HG02840 (cell line): Measurements from ENCODE around the gene AAK1.
"Not testable (repeated sequence)": the region's sequence is repeated elsewhere in the genome, so short reads cannot be mapped to it uniquely, and the experiment has no call there.

ENCODE experiments used
- ATAC-seq: cut with Tn5 transposase; IDR thresholded peaks from one replicate; pipeline ENCODE4 v1.9.1; 2021; ENCODE audit warnings: mild to moderate bottlenecking, moderate library complexity, moderate number of reproducible peaks; ENCODE audit not compliant: unreplicated experiment, low FRiP score

The AAK1 gene

GRCh38 chr2:69577467-69578197 lies 65.9 kb downstream of the AAK1 start:
- ATAC-seq = no peak

DNA sequence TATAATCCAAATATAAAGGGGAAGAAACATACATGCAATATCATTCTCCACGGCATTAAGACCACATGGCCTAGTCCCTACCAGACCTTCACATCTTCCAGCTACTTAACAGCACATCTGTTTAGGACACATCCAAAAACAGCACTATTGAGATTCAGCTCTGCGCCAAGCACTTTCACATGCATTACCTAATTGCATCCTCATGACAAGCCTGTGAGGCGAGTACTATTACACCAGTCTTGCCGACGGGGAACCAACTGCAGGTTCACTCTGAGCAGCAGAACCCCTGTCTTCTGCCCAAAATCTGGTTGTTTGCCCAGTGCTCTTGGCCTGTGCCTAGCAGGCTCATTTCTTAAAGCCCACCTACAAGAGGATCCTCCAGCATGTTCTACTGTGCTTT lies 66.7 kb downstream of the AAK1 start:
- ATAC-seq = no peak

- ATAC-seq = no peak
Measured at GRCh38 chr2:69575926-69576325, 67.6 kb downstream of the AAK1 start.

DNA sequence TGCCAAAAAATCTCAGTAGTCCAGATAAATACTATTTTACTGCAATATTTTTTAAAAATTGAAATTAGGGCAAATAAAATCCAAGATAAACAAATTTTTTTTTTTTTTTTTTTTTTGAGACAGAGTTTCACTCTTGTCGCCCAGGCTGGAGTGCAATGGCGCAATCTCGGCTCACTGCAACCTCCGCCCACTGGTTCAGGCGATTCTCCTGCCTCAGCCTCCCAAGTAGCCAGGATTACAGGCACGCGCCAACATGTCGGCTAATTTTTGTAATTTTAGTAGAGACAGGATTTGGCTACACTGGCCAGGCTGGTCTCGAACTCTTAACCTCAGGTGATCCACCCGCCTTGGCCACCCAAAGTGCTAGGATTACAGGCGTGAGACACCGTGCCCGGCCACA lies 68.2 kb downstream of the AAK1 start:
- not testable (repeated sequence) for ATAC-seq

DNA sequence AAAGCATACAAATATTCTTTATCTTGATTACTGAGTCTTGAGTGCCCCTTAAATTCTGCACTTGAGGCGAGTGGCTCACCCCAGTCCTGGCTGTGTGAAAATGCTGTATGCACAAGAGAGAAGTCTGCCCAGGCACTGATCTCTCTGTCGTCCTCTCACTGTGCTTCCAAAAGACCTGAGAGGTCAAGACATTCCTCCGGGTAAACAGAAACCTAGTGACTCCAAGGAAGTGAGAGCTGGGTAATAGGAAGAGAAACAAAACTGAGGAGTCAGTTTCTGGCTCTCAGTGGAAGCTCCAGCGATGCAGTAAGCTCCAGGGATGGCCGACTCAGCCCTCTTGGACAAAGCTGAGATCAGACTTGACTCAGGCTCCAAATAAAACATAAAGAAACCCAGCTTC lies 70.9 kb downstream of the AAK1 start:
- no peak for ATAC-seq

DNA sequence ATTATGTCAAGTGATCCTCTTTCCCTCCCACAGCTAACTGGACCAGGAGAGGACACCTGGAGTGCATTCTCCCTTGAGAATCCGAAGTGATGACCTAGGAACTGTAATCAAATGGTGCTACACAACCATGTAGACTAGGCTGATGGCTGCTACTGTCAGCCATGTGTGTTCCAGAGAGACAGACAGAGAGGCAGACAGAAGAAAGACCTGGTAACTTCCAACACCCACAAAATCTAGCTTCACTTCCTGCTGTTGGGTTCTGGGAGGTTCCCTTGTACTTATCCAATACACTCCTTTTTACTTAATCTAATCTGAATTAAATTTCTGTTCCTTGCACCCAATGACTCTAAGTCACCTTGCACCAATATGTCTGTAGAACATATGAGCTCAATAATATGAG lies 72.3 kb downstream of the AAK1 start:
- no peak for ATAC-seq

DNA sequence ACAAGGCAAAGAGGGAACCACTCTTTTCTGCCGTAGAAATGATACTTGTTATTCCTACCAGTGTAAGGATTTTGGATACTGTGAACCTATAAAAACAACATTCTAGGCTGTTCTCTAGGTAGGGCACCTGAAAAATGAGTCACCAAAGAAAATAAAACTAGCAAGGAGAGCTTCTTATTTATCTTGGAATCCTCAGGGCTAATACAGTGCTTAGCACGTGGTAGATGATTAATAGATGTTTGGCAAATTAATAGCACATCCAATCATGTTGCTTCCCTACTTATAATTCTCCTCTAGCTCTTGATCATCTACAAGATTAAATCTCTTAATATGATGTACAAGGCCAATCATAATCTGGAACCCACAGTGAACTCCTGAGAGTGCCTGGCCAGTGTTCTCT lies 73.1 kb downstream of the AAK1 start:
- ATAC-seq = no peak

- no peak for ATAC-seq
Measured at GRCh38 chr2:69567909-69568300, 75.6 kb downstream of the AAK1 start.

- no peak for ATAC-seq
Measured at GRCh38 chr2:69567157-69567908, 76.2 kb downstream of the AAK1 start.

- no peak for ATAC-seq
Measured at GRCh38 chr2:69566669-69567068, 76.9 kb downstream of the AAK1 start.

DNA sequence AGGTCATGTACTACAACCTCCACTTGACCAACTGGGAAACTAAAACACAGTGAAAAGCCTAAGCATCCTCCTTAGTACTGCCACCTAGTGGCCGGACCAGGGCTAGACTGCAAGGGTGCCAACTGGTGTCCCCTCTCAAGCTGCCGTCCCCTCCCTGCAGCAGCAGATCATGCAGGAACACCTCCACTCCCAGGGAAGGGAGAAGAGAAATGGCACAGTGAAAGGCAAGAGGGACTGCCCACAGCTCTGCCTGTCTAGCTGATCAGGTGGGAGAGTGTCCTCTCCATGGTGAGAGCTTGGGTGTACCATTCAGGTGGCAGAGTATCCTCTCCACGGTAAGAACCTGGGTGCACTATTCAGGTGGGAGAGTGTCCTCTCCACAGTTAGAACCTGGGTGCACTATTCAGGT lies 78.1 kb downstream of the AAK1 start:
- no peak for ATAC-seq

DNA sequence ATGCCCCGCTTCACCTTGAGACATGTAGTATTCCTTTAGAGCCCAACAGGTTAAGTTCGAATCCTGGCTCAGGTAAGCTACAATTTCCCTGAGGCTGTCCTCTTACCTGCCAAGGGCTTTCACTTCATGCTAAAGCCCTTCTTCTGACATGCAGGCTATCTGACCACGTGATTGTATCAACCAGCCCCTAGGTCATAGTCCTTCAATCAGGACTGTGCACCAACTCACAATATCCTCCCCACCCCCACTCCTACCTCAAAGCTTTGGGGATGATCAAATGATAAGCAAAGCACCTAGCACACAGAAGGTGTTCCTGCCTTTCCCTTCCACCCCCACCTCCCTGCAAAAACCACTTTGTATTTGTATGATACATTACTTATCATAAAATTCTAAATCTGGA lies 78.9 kb downstream of the AAK1 start:
- no peak for ATAC-seq

- no peak for ATAC-seq
Measured at GRCh38 chr2:69563021-69563420, 80.5 kb downstream of the AAK1 start.

DNA sequence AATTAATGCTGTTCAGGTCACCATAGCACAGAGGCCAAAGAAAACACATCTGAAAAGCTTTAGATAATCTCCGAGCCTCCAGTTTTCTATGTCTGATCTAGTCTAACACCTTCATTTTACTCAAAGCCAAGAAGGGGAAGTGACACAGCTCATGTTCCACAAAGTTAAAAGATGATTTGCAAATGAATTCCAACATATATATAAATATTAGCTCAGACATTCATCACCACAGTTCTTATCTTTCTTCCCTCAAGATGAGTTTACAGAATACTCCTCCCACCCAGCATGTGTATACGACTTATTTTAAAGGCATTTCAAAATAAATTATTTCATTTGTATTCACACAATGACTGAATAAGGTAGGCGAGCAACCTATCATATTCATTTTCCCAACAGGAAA lies 82.4 kb downstream of the AAK1 start:
- no peak for ATAC-seq

DNA sequence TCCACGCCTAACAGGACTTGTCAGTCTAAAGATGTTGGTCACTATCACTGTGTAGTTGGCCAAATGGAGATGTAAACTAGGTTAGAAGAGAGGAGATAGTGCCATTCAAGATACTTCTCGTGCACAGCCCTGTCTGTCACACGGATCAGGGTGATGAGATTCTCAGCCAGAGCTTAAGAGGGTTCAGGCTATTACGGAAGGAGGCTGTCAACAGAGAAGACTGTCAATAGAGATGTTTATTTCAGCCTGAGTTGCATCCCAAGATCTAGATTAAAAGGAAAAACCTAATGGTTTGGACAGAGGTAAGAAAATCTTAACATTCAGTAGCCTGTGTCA lies 83.4 kb downstream of the AAK1 start:
- ATAC-seq = no peak

DNA sequence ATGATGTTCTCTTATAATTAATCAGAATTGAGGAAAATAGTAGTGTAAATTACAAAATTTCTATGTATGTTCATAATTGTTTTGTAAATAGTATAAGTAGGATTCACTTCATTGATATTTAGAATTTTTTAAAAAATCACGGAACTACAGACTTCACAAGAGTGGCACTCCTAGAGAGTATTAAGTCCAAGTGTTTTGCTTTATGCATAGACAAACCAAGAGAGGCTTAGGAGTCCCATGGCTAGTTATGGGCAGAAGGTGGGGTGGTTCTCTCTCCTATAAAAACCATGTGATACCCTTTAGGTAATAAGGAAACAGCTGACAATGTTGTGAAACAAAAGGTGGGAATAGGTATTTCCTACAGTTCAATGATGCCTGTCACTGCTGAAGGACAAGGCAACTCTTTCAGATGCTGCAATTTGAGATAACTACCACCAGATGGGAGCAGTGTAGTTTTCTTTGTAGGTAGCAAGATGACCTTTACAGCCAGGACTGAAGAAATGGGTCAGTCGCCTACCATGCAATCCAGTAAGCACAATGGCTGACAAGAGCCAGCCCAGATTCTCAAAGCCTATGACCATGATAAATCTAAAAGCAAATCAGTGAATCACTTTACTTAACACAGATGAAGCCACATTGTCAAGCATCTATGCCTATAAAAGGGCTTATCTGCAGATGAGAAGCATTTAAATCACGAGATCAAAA lies 83.9 kb downstream of the AAK1 start:
- ATAC-seq = no peak

- no peak for ATAC-seq
Measured at GRCh38 chr2:69556008-69556407, 87.5 kb downstream of the AAK1 start.

- no peak for ATAC-seq
Measured at GRCh38 chr2:69554981-69555380, 88.6 kb downstream of the AAK1 start.

GRCh38 chr2:69554568-69554967 lies 89.0 kb downstream of the AAK1 start:
- no peak for ATAC-seq

- no peak for ATAC-seq
Measured at GRCh38 chr2:69553991-69554390, 89.5 kb downstream of the AAK1 start.

DNA sequence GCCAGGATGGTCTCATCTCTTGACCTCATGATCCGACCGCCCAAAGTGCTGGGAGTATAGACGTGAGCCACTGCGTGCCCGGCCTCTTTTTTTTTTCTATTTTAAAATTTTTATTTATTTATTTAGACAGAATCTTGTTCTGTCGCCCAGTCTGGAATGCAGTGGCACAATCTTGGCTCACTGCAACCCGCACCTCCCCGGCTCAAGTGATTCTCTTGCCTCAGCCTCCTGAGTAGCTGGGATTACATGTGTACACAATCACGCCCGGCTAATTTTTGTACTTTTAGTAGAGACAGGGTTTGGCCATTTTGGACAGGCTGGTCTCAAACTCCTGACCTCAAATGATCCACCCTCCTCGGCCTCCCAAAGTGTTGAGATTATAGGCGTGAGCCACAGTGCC lies 93.0 kb downstream of the AAK1 start:
- not testable (repeated sequence) for ATAC-seq

GRCh38 chr2:69549421-69549820 lies 94.1 kb downstream of the AAK1 start:
- ATAC-seq = no peak
